LNCaP clone FGC (cell line): ENCODE measurements around the gene NOP10.

ENCODE experiments used
- DNase-seq: peaks from one replicate; pipeline ENCODE4 v3.0.0-alpha.2; 2011; ENCODE audit warnings: low read depth
- H3K4me3 ChIP-seq: 2 replicates; pipeline ENCODE4 v1.5.1; 2011; ENCODE audit warnings: mild to moderate bottlenecking, low read depth, low read length, control low read depth
- CTCF ChIP-seq: IDR thresholded peaks from 2 replicates; pipeline ENCODE4 v1.5.1; 2012; ENCODE audit warnings: mild to moderate bottlenecking; ENCODE audit not compliant: control insufficient read depth, insufficient read depth; ENCODE audit errors: extremely low read depth

The NOP10 gene

GRCh38 chr15:34341381-34342212 lies 1.3 kb downstream of the NOP10 start:
- no peak for DNase-seq
- peak overlapping the region; percentile 93 for H3K4me3 ChIP-seq

GRCh38 chr15:34339946-34340345 lies 3.0 kb downstream of the NOP10 start:
- DNase-seq = no peak
- H3K4me3 ChIP-seq = no peak overlapping the region
- no peak for TF ChIP-seq CTCF

More at GRCh38 chr15:34341381-34342212, 1.3 kb downstream of the NOP10 start:
- no peak for TF ChIP-seq CTCF

- H3K4me3 ChIP-seq = peak overlapping the region; percentile 81
- TF ChIP-seq CTCF = no peak
These were observed 4.6 kb downstream of the NOP10 start for GRCh38 chr15:34338347-34338746.

GRCh38 chr15:34337557-34338306 lies 5.2 kb downstream of the NOP10 start, which contains the start of gene SLC12A6:
Gene SLC12A6 (minus strand): TSS chr15:34337781. CDS start chr15:34336680, 1,101 bp downstream.
- no peak for DNase-seq
- peak within 1 kb of the TSS; percentile 81 for H3K4me3 ChIP-seq
- TF ChIP-seq CTCF = no peak

More at GRCh38 chr15:34338347-34338746, 4.6 kb downstream of the NOP10 start:
- no peak for DNase-seq

GRCh38 chr15:34336991-34337556 lies 5.9 kb downstream of the NOP10 start:
- peak overlapping the region; percentile 81 for H3K4me3 ChIP-seq
- DNase-seq = no peak
- no peak for TF ChIP-seq CTCF

- H3K4me3 ChIP-seq = peak overlapping the region; percentile 81; the same call in 1 of the 2 replicates
- TF ChIP-seq CTCF = no peak
- no peak for DNase-seq
These were observed 6.5 kb downstream of the NOP10 start for GRCh38 chr15:34336231-34336990.
